Measurements from ENCODE around the gene HS1BP3.

The HS1BP3 gene

GRCh38 chr2:20661421-20662307 is 10.8 kb upstream of the HS1BP3 start:
- peak; percentile 87 for ATAC-seq (ENCODE audit: insufficient read depth, low read depth)
- Histone ChIP-seq H3K36me3 (ENCODE audit: insufficient read depth, low read length) (no peaks in the 10 kb centered on the region), H3K27me3 (ENCODE audit: insufficient read depth, low read length, poor library complexity) (peaks cover 5% of the 10 kb centered on the region), H3K4me3 (ENCODE audit: low read depth in 1 of 2, low read length in 2 of 2) (no peak overlapping the region), H3K9me3 (ENCODE audit: insufficient read depth, low read length, severe bottlenecking) (no peaks in the 10 kb centered on the region), H3K9ac (ENCODE audit: low read depth, low read length) (no peak overlapping the region), H4K20me1 (ENCODE audit: insufficient read depth, low read length) (no peaks in the 10 kb centered on the region), H3K4me1 (ENCODE audit: insufficient read depth, low read length) (no peaks in the 10 kb centered on the region), H3K27ac (ENCODE audit: low read length) (no peak overlapping the region), H3K79me2 (ENCODE audit: insufficient read depth, low read length) (no peaks in the 10 kb centered on the region), H2AFZ (ENCODE audit: low read depth, low read length) (no peak overlapping the region), H3K4me2 (ENCODE audit: insufficient read depth, low read length) (no peak overlapping the region)
- DNase-seq = peak; percentile 68
- TF ChIP-seq, protein P1, sequence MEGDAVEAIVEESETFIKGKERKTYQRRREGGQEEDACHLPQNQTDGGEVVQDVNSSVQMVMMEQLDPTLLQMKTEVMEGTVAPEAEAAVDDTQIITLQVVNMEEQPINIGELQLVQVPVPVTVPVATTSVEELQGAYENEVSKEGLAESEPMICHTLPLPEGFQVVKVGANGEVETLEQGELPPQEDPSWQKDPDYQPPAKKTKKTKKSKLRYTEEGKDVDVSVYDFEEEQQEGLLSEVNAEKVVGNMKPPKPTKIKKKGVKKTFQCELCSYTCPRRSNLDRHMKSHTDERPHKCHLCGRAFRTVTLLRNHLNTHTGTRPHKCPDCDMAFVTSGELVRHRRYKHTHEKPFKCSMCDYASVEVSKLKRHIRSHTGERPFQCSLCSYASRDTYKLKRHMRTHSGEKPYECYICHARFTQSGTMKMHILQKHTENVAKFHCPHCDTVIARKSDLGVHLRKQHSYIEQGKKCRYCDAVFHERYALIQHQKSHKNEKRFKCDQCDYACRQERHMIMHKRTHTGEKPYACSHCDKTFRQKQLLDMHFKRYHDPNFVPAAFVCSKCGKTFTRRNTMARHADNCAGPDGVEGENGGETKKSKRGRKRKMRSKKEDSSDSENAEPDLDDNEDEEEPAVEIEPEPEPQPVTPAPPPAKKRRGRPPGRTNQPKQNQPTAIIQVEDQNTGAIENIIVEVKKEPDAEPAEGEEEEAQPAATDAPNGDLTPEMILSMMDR (IDR thresholded peaks at IDR 0.05; ENCODE audit: borderline replicate concordance, extremely low read depth, low read length, poor library complexity, severe bottlenecking) = peak; percentile 99
- no peak for TF ChIP-seq EZH2 (IDR thresholded peaks at IDR 0.05; ENCODE audit: borderline replicate concordance, low read depth, low read length, severe bottlenecking)

DNA sequence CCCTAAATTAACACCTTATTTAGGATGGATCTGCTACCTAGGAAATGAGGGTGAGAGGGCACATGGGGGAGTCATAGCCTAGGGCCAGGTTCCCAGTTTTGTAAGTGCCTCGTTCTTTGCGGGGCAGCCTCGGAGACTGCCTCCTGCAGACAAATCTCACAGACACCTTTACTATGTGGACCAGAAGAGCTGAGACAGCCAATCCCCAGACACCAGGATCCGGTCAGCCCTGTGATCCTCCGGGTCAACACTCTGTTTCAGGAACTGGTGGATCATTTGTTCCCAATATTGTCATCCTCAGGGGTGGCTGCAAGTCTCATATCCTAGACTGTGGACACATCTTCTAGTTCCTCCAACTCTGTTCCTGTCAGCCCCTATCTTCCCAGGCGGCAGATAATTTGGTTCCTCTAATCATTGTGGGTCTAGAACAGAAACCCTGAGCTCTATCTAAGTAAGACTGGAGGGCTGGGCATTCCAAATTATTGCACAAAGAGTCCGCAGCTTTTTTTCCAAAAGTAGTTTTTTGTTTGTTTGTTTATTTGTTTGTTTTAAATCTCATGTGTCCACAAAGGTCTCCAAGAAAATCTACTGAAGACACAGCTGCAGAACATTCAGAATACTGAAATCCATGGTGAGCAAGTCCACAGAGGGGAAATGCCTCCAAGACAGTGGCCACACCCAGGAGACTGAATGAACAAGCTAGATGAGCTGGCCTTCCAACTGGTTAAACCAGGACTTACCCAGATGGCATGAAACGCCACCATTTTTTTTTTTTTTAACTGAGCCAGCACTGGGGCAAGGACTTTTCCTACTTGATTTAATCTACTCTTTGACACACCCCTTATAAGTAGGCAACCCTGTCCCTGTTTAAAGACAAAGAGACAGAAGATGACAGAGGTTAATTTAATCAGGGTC is 9.9 kb upstream of the HS1BP3 start:
- no peak for TF ChIP-seq EZH2 (IDR thresholded peaks at IDR 0.05; ENCODE audit: borderline replicate concordance, low read depth, low read length, severe bottlenecking)
- TF ChIP-seq, protein P1 (IDR thresholded peaks at IDR 0.05; ENCODE audit: borderline replicate concordance, extremely low read depth, low read length, poor library complexity, severe bottlenecking) = no peak
- Histone ChIP-seq H4K20me1 (ENCODE audit: insufficient read depth, low read length) (no peaks in the 10 kb centered on the region), H3K9ac (ENCODE audit: low read depth, low read length) (no peak overlapping the region), H3K4me1 (ENCODE audit: insufficient read depth, low read length) (no peaks in the 10 kb centered on the region), H3K4me2 (ENCODE audit: insufficient read depth, low read length) (no peak overlapping the region), H3K9me3 (ENCODE audit: insufficient read depth, low read length, severe bottlenecking) (no peaks in the 10 kb centered on the region), H2AFZ (ENCODE audit: low read depth, low read length) (no peak overlapping the region), H3K79me2 (ENCODE audit: insufficient read depth, low read length) (no peaks in the 10 kb centered on the region), H3K27me3 (ENCODE audit: insufficient read depth, low read length, poor library complexity) (peaks cover 5% of the 10 kb centered on the region), H3K27ac (ENCODE audit: low read length) (no peak overlapping the region), H3K36me3 (ENCODE audit: insufficient read depth, low read length) (no peaks in the 10 kb centered on the region), H3K4me3 (ENCODE audit: low read depth in 1 of 2, low read length in 2 of 2) (no peak overlapping the region)
- DNase-seq = no peak
- no peak for ATAC-seq (ENCODE audit: insufficient read depth, low read depth)

DNA sequence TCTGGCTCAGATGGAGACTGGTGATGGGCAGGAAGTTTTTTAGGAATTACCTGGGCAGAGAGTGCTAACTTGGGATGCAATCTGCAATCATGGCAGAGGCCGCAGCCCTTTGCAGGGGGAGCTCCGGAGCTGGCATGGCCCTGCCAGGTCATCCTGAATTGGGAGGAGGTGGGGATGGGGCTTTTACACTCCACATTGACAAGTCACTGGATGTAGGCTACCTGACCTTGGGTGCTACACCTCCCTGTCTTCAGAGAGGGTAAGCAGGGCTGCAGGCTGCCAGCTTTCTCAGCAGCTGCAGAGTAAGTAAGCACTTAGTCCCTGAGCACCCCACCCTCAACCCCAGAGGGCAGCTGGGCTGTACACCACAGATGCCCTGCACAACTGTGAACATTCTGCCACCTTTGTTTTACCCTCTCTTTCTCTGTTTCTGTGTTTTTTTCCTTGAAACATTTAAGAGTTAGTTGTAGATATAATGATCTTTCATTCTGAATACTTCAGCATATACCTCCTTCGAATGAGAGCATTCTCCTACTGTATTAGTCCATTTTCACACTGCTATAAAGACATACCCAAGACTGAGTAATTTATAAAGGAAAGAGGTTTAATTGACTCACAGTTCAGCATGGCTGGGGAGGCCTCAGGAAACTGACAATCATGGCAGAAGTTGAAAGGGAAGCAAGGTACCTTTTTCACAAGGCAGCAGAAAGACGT is 6.8 kb upstream of the HS1BP3 start:
- Histone ChIP-seq H2AFZ (ENCODE audit: low read depth, low read length) (no peak overlapping the region), H3K27me3 (ENCODE audit: insufficient read depth, low read length, poor library complexity) (peaks cover 5% of the 10 kb centered on the region), H3K9me3 (ENCODE audit: insufficient read depth, low read length, severe bottlenecking) (no peaks in the 10 kb centered on the region), H3K79me2 (ENCODE audit: insufficient read depth, low read length) (no peaks in the 10 kb centered on the region), H3K9ac (ENCODE audit: low read depth, low read length) (no peak overlapping the region), H3K36me3 (ENCODE audit: insufficient read depth, low read length) (no peaks in the 10 kb centered on the region), H3K4me3 (ENCODE audit: low read depth in 1 of 2, low read length in 2 of 2) (no peak overlapping the region), H4K20me1 (ENCODE audit: insufficient read depth, low read length) (no peaks in the 10 kb centered on the region), H3K27ac (ENCODE audit: low read length) (no peak overlapping the region), H3K4me2 (ENCODE audit: insufficient read depth, low read length) (no peak overlapping the region), H3K4me1 (ENCODE audit: insufficient read depth, low read length) (no peaks in the 10 kb centered on the region)
- ATAC-seq (ENCODE audit: insufficient read depth, low read depth) (no peak), DNase-seq (no peak)
- TF ChIP-seq EZH2 (IDR thresholded peaks at IDR 0.05; ENCODE audit: borderline replicate concordance, low read depth, low read length, severe bottlenecking) = no peak
- TF ChIP-seq, protein P1 (IDR thresholded peaks at IDR 0.05; ENCODE audit: borderline replicate concordance, extremely low read depth, low read length, poor library complexity, severe bottlenecking) = no peak

Measured in DND-41 (cell line).